Neural progenitor cell (in vitro differentiated cells): ENCODE data around the gene C1QTNF7. TPM values are rescaled to one million over a fixed set of nuclear protein-coding genes. Genes with fewer than 3 reads are reported as not detected.

Source experiments
- DNase-seq: peaks from one replicate; pipeline ENCODE4 v3.0.0-alpha.2; 2016; ENCODE audit warnings: low spot score
- H2AFZ ChIP-seq: fragments of 200-600 bp; sonication (generic); replicated peaks from 2 replicates; pipeline ENCODE4 v1.6.1; 2016; ENCODE audit warnings: antibody characterized with exemption
- H3F3A ChIP-seq: fragments of 200-600 bp; sonication (generic); 2 replicates; pipeline ENCODE4 v1.6.1; 2016; ENCODE audit warnings: antibody characterized with exemption, low read depth
- H3K27ac ChIP-seq: fragments of 200-600 bp; sonication (generic); 2 replicates; pipeline ENCODE4 v1.5.1; 2016; ENCODE audit warnings: mild to moderate bottlenecking
- H3K27me3 ChIP-seq: fragments of 200-600 bp; sonication (generic); 2 replicates; pipeline ENCODE4 v1.6.1; 2016; ENCODE audit warnings: mild to moderate bottlenecking, moderate library complexity
- H3K36me3 ChIP-seq: fragments of 200-600 bp; sonication (generic); 2 replicates; pipeline ENCODE4 v1.5.1; 2016
- H3K4me1 ChIP-seq: fragments of 200-600 bp; sonication (generic); 2 replicates; pipeline ENCODE4 v1.6.1; 2016; ENCODE audit warnings: mixed run types
- H3K4me2 ChIP-seq: fragments of 200-600 bp; sonication (generic); 2 replicates; pipeline ENCODE4 v1.6.1; 2016
- H3K4me3 ChIP-seq: fragments of 200-600 bp; sonication (generic); 2 replicates; pipeline ENCODE4 v1.5.1; 2016
- H3K79me2 ChIP-seq: fragments of 200-600 bp; sonication (generic); 2 replicates; pipeline ENCODE4 v1.6.1; 2016; ENCODE audit warnings: low read depth
- H3K9ac ChIP-seq: fragments of 200-600 bp; sonication (generic); 2 replicates; pipeline ENCODE4 v1.6.1; 2016
- H3K9me3 ChIP-seq: fragments of 200-600 bp; sonication (generic); 2 replicates; pipeline ENCODE4 v1.5.1; 2016; ENCODE audit warnings: low read depth
- H4K20me1 ChIP-seq: fragments of 200-600 bp; sonication (generic); 2 replicates; pipeline ENCODE4 v1.6.1; 2016; ENCODE audit warnings: low read depth
- H3K27ac Mint-ChIP-seq: 3 replicates; pipeline ENCODE4 v1.8.0; 2021; ENCODE audit warnings: mixed read lengths
- H3K27me3 Mint-ChIP-seq: 2 replicates; pipeline ENCODE4 v1.8.0; 2022; ENCODE audit warnings: low read depth, mild to moderate bottlenecking, inconsistent platforms, moderate library complexity, mixed read lengths; ENCODE audit not compliant: insufficient read depth
- H3K36me3 Mint-ChIP-seq: 3 replicates; pipeline ENCODE4 v1.8.0; 2021; ENCODE audit warnings: mixed read lengths
- H3K4me1 Mint-ChIP-seq: 3 replicates; pipeline ENCODE4 v1.8.0; 2021; ENCODE audit warnings: mixed read lengths
- H3K4me3 Mint-ChIP-seq: 3 replicates; pipeline ENCODE4 v1.8.0; 2021; ENCODE audit warnings: mild to moderate bottlenecking, moderate library complexity, mixed read lengths
- H3K9me3 Mint-ChIP-seq: 3 replicates; pipeline ENCODE4 v1.8.0; 2020; ENCODE audit warnings: mixed read lengths
- CTCF ChIP-seq: fragments of 200-600 bp; sonication (generic); IDR thresholded peaks from 2 replicates; pipeline ENCODE4 v1.5.1; 2017; ENCODE audit warnings: antibody characterized with exemption, mild to moderate bottlenecking
- EZH2 ChIP-seq: fragments of 200-600 bp; sonication (generic); IDR thresholded peaks from 2 replicates; pipeline ENCODE4 v1.6.1; 2017; ENCODE audit warnings: antibody characterized with exemption, mild to moderate bottlenecking, moderate library complexity
- EZH2phosphoT487 ChIP-seq: fragments of 200-600 bp; sonication (generic); IDR thresholded peaks from 2 replicates; pipeline ENCODE4 v1.6.1; 2017; ENCODE audit warnings: antibody characterized with exemption
- total RNA-seq: library from RNA; depleted of rRNA; stranded (reverse); fragments of >200 nt; gene quantifications from 2 replicates; pipeline ENCODE4 v1.2.3, GENCODE V29; 2015; ENCODE audit warnings: low replicate concordance

Gene C1QTNF7
- total RNA-seq, 1 donor from 2014 or later, result not detected

DNA sequence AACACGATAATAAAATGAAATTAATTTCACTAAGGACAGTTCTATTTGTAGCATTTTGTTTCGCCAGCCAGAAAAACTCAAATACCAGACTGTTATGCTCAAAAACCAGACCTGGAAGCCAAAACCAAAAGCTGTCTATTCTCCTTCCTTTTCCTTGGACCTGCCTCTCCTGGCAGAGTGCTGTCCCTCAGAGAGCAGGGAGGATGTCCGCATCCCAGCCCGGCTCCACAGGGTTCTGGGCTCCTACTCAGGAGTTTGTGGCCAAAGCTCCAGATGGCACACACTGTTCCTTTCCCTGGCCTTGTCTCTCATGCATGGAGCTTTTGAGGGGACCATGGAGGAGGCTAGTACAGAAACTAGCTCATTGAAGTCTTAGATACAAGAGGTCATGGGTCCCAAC lies 41.9 kb upstream of the C1QTNF7 start:
- no peak overlapping the region for H3K9ac ChIP-seq
- H2AFZ ChIP-seq, result no peak overlapping the region
- peaks cover 7% of the 10 kb centered on the region for H3K4me1 Mint-ChIP-seq
- no peaks in the 10 kb centered on the region for H3F3A ChIP-seq
- no peaks in the 10 kb centered on the region for H3K79me2 ChIP-seq
- no peak overlapping the region for H3K4me3 Mint-ChIP-seq
- no peak overlapping the region for H3K4me2 ChIP-seq
- no peaks in the 10 kb centered on the region for H4K20me1 ChIP-seq
- H3K27me3 ChIP-seq, result no peaks in the 10 kb centered on the region
- H3K4me1 ChIP-seq, result no peaks in the 10 kb centered on the region
- H3K27ac Mint-ChIP-seq, result no peak overlapping the region
- H3K36me3 Mint-ChIP-seq, result peaks cover 2% of the 10 kb centered on the region
- peaks cover 3% of the 10 kb centered on the region for H3K27me3 Mint-ChIP-seq
- no peaks in the 10 kb centered on the region for H3K9me3 Mint-ChIP-seq
- no peak overlapping the region for H3K4me3 ChIP-seq
- H3K9me3 ChIP-seq, result no peaks in the 10 kb centered on the region
- H3K27ac ChIP-seq, result no peak overlapping the region
- DNase-seq, result no peak
- H3K36me3 ChIP-seq, result no peaks in the 10 kb centered on the region
- TF ChIP-seq EZH2, result no peak

- H3K4me2 ChIP-seq, result no peak overlapping the region
- H3K36me3 ChIP-seq, result no peaks in the 10 kb centered on the region
- no peak for DNase-seq
- TF ChIP-seq EZH2phosphoT487 (no peak), CTCF (no peak), EZH2 (no peak)
- no peak overlapping the region for H2AFZ ChIP-seq
- Mint-ChIP-seq H3K27ac (no peak overlapping the region), H3K27me3 (peaks cover 5% of the 10 kb centered on the region), H3K9me3 (no peaks in the 10 kb centered on the region), H3K4me1 (no peaks in the 10 kb centered on the region), H3K36me3 (no peaks in the 10 kb centered on the region), H3K4me3 (no peak overlapping the region)
- H3K4me1 ChIP-seq, result no peaks in the 10 kb centered on the region
- H3K9ac ChIP-seq, result no peak overlapping the region
- H4K20me1 ChIP-seq, result no peaks in the 10 kb centered on the region
- H3K4me3 ChIP-seq, result no peak overlapping the region
- no peaks in the 10 kb centered on the region for H3K79me2 ChIP-seq
- no peaks in the 10 kb centered on the region for H3K9me3 ChIP-seq
- H3K27me3 ChIP-seq, result no peaks in the 10 kb centered on the region
- H3K27ac ChIP-seq, result no peak overlapping the region
- H3F3A ChIP-seq, result no peaks in the 10 kb centered on the region
Observed at GRCh38 chr4:15390494-15390893, 37.3 kb upstream of the C1QTNF7 start.

DNA sequence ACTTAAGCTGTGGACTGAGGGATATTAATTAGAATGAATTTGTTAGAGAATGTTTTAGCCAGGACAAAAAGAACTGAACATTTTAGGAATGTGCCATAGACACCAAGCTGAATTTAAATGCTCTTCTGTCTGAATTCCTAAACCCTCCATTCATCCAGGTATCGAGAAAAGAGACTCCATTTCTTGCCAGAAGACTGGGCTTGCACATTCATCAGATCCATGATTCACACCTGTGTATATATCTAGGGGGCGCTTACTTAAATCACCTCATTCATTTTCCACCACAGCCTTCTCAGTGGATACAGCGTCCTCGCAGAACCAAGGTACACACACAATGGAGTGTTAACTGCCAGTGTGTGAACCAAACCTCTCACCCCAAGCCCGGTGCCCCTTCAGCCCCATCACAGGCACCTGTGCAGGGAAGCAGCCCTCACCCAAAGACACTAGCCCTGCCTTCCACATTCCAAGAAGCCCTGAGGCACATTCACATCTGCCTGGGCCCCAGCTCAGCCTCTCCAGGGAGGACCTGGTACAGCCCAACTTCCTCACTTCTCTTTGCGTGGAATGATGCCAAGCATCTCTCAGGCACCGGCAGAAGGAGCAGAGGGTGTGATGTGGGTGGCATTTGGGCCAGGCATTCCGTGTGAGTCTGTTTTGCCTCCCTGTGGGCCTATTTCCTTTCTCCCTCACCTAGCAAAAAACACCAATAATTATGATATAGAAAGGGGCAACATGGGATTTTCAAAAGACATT lies 35.6 kb upstream of the C1QTNF7 start:
- no peak overlapping the region for H3K27ac Mint-ChIP-seq
- Histone ChIP-seq H3K79me2 (no peaks in the 10 kb centered on the region), H3K27me3 (no peaks in the 10 kb centered on the region), H2AFZ (no peak overlapping the region), H3K4me1 (no peaks in the 10 kb centered on the region), H3K36me3 (no peaks in the 10 kb centered on the region), H3K9ac (no peak overlapping the region), H4K20me1 (no peaks in the 10 kb centered on the region), H3F3A (no peaks in the 10 kb centered on the region), H3K4me2 (no peak overlapping the region), H3K27ac (no peak overlapping the region), H3K4me3 (no peak overlapping the region), H3K9me3 (no peaks in the 10 kb centered on the region)
- TF ChIP-seq EZH2phosphoT487, result no peak
- no peak for TF ChIP-seq EZH2
- no peak for TF ChIP-seq CTCF
- no peak overlapping the region for H3K4me3 Mint-ChIP-seq
- DNase-seq, result no peak
- H3K27me3 Mint-ChIP-seq, result peaks cover 5% of the 10 kb centered on the region
- H3K36me3 Mint-ChIP-seq, result no peaks in the 10 kb centered on the region
- H3K9me3 Mint-ChIP-seq, result no peaks in the 10 kb centered on the region
- no peaks in the 10 kb centered on the region for H3K4me1 Mint-ChIP-seq

GRCh38 chr4:15395311-15395710 lies 32.5 kb upstream of the C1QTNF7 start:
- no peak overlapping the region for H3K4me2 ChIP-seq
- no peaks in the 10 kb centered on the region for H3K9me3 ChIP-seq
- H3K9me3 Mint-ChIP-seq, result no peaks in the 10 kb centered on the region
- no peaks in the 10 kb centered on the region for H3K36me3 ChIP-seq
- H3K27me3 ChIP-seq, result no peaks in the 10 kb centered on the region
- no peak overlapping the region for H3K4me3 ChIP-seq
- H2AFZ ChIP-seq, result no peak overlapping the region
- H4K20me1 ChIP-seq, result no peaks in the 10 kb centered on the region
- no peak overlapping the region for H3K4me3 Mint-ChIP-seq
- H3K4me1 ChIP-seq, result peaks cover 4% of the 10 kb centered on the region
- no peak for DNase-seq
- H3K4me1 Mint-ChIP-seq, result peaks cover 3% of the 10 kb centered on the region
- H3K79me2 ChIP-seq, result no peaks in the 10 kb centered on the region
- TF ChIP-seq EZH2phosphoT487 (no peak), CTCF (no peak), EZH2 (no peak)
- H3K27ac ChIP-seq, result no peak overlapping the region
- no peaks in the 10 kb centered on the region for H3K36me3 Mint-ChIP-seq
- no peak overlapping the region for H3K27ac Mint-ChIP-seq
- peaks cover 5% of the 10 kb centered on the region for H3K27me3 Mint-ChIP-seq
- H3K9ac ChIP-seq, result no peak overlapping the region
- no peaks in the 10 kb centered on the region for H3F3A ChIP-seq
